ENCODE results near the gene SIRT2. TPM values are rescaled to one million over a fixed set of nuclear protein-coding genes. Genes with fewer than 3 reads are reported as not detected.

SIRT2 gene
- total RNA-seq, 1 donor from 2014 or later, result 28.9 TPM

DNA sequence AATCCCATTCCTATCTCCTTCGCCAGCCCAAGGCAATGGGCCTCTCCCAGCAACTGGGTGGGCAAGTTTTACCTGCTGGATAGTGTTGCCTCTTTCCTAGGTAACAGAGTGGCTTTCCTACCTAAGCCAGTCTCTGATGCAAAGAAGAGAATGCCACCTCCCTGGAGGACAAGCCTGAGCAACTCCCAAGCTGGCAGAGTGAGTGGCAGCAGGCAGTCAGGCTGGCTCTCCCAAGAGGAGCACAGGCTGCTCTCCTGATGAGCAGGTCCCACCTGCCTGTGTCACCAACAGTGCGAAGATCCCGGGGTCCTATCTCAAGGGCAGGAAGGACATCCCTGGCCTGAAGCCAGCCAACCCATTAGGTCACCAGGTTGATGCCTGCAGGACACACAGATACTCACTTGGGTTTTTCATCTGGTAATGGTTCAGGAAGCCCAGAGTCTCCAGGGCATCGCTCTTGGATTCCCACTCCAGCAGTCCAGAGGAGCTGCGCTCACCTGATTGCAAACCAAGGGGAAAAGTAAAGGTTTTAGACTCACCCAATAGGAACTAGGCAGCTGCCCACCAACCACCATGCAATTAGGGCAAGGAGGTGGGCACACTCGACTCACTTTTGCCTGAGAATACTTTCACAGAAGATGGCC lies 62.3 kb downstream of the SIRT2 start:
- H3K4me1 Mint-ChIP-seq, result peaks cover 7% of the 10 kb centered on the region
- H3K9me3 Mint-ChIP-seq, result no peaks in the 10 kb centered on the region
- no peaks in the 10 kb centered on the region for H3K27me3 Mint-ChIP-seq (ENCODE audit: low read depth)
- H3K36me3 Mint-ChIP-seq (ENCODE audit: low read depth), result peaks cover 32% of the 10 kb centered on the region
- TF ChIP-seq, protein P1, sequence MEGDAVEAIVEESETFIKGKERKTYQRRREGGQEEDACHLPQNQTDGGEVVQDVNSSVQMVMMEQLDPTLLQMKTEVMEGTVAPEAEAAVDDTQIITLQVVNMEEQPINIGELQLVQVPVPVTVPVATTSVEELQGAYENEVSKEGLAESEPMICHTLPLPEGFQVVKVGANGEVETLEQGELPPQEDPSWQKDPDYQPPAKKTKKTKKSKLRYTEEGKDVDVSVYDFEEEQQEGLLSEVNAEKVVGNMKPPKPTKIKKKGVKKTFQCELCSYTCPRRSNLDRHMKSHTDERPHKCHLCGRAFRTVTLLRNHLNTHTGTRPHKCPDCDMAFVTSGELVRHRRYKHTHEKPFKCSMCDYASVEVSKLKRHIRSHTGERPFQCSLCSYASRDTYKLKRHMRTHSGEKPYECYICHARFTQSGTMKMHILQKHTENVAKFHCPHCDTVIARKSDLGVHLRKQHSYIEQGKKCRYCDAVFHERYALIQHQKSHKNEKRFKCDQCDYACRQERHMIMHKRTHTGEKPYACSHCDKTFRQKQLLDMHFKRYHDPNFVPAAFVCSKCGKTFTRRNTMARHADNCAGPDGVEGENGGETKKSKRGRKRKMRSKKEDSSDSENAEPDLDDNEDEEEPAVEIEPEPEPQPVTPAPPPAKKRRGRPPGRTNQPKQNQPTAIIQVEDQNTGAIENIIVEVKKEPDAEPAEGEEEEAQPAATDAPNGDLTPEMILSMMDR (conservative IDR thresholded peaks at IDR 0.05), result no peak
- no peak overlapping the region for H3K4me3 Mint-ChIP-seq
- no peak overlapping the region for H3K27ac Mint-ChIP-seq (ENCODE audit: unreplicated experiment)
- no peak for DNase-seq (ENCODE audit: low read depth, low spot score)

DNA sequence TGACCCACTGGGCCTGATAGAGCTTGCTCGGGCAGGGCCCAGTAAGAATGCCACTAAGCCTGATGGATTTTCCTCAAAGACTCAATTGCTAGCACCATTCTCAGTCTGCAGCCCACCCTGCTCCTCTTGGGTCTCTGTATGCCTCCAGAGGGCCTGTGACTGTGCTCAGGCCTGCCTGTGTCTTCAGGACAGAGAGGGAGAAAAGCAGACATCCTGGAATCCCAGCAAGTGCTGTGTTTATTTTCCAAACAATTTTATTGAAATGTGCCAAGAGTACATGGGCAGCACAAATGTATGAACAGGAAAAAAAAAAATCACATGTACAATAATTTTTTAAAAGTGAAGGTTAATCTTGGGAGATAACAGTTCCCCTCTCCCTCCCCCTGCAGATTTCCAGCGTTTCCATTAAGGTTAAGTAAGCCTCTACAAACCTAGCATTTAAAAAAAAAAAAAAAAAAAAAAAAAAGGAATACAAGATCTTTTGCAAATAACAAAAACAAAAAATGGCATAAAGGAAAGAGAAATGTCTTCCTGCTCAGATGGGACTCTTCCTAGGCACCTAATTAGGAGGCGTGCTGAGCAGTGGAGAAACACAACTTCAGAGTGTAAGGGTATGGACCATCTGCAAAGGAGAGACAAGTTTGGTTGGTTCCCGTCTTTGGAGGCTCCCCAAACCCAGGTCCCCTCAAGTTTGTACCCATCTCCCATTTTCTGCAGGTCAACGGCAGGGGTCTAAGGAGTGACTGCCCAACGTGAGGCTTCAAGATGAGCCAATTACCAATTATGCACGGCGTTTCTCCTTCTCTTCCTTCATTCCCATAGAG lies 63.0 kb downstream of the SIRT2 start:
- Mint-ChIP-seq H3K4me1 (peaks cover 12% of the 10 kb centered on the region), H3K9me3 (no peaks in the 10 kb centered on the region), H3K4me3 (peak overlapping the region; percentile 48), H3K36me3 (ENCODE audit: low read depth) (peaks cover 32% of the 10 kb centered on the region), H3K27ac (ENCODE audit: unreplicated experiment) (no peak overlapping the region), H3K27me3 (ENCODE audit: low read depth) (no peaks in the 10 kb centered on the region)
- TF ChIP-seq, protein P1 (conservative IDR thresholded peaks at IDR 0.05), result no peak
- no peak for DNase-seq (ENCODE audit: low read depth, low spot score)

DNA sequence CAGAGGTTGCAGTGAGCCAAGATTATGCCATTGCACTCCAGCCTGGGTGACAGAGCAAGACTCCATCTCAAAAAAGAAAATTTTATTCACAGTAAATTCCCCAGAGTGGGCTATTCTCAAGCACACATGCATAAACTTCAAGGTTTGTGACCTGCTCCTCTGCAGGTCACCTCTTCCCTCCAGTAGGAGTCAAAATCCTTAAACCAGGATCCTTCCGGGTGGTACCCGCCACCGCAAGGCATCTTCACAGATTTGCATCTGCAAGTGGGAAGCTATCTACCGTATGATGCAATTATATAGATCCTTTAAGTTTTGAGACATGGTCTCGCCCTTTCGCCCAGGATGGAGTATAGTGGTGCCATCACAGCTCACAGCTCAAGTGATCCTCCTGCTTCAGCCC lies 64.8 kb downstream of the SIRT2 start:
- Mint-ChIP-seq H3K27me3 (ENCODE audit: low read depth) (no peaks in the 10 kb centered on the region), H3K27ac (ENCODE audit: unreplicated experiment) (no peak overlapping the region), H3K36me3 (ENCODE audit: low read depth) (peaks cover 28% of the 10 kb centered on the region), H3K9me3 (no peaks in the 10 kb centered on the region), H3K4me3 (peak overlapping the region; percentile 71), H3K4me1 (peaks cover 15% of the 10 kb centered on the region)
- no peak for DNase-seq (ENCODE audit: low read depth, low spot score)
- TF ChIP-seq, protein P1 (conservative IDR thresholded peaks at IDR 0.05), result no peak

DNA sequence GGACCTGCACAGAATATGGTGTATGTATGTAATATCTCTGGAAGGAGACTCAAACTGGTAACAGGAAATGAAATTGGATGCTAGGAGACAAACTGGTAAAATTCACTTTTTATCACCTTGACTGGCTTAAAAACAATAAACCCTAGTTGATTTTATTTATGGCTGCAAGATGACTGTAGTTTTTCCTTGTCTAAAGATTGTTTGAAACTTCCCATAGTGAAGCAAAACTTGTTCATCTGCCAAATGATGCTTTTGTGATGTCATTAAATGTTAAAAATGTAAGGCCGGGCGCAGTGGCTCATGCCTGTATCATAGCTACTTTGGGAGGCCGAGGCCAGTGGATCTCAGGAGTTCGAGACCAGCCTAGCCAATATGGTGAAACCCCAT lies 65.3 kb downstream of the SIRT2 start:
- H3K36me3 Mint-ChIP-seq (ENCODE audit: low read depth), result peaks cover 24% of the 10 kb centered on the region
- H3K9me3 Mint-ChIP-seq, result no peaks in the 10 kb centered on the region
- peaks cover 15% of the 10 kb centered on the region for H3K4me1 Mint-ChIP-seq
- no peak overlapping the region for H3K27ac Mint-ChIP-seq (ENCODE audit: unreplicated experiment)
- no peaks in the 10 kb centered on the region for H3K27me3 Mint-ChIP-seq (ENCODE audit: low read depth)
- H3K4me3 Mint-ChIP-seq, result peak overlapping the region; percentile 58
- TF ChIP-seq, protein P1 (conservative IDR thresholded peaks at IDR 0.05), result no peak
- no peak for DNase-seq (ENCODE audit: low read depth, low spot score)

DNA sequence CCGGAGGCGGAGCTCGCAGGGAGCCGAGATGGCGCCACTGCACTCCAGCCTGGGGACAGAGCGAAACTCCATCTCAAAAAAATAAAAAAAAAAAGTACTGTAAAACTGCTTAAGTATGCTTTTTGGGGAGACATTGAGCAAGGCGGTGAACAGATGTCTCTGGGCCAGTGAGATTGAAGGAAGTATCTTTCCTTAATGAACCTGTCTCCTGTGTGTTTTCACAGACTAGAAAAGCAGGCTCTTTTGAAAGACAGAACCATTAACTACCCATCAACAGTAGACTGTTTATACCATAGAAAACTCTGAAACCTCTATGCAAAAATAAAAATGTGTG lies 66.4 kb downstream of the SIRT2 start:
- Mint-ChIP-seq H3K9me3 (no peaks in the 10 kb centered on the region), H3K27me3 (ENCODE audit: low read depth) (no peaks in the 10 kb centered on the region), H3K4me3 (no peak overlapping the region), H3K4me1 (peaks cover 15% of the 10 kb centered on the region), H3K27ac (ENCODE audit: unreplicated experiment) (no peak overlapping the region), H3K36me3 (ENCODE audit: low read depth) (peaks cover 19% of the 10 kb centered on the region)
- TF ChIP-seq, protein P1 (conservative IDR thresholded peaks at IDR 0.05), result no peak
- no peak for DNase-seq (ENCODE audit: low read depth, low spot score)
